ENCODE results near the gene BRF1. TPM values are rescaled to one million over a fixed set of nuclear protein-coding genes. Genes with fewer than 3 reads are reported as not detected.

BRF1 gene
- polyA plus RNA-seq, 1 of the 3 experiments (the other 2 are of a cell fraction): 15.7 TPM

GRCh38 chr14:105161964-105162668 lies 138.7 kb downstream of the BRF1 start:
- H3K4me1 ChIP-seq (ENCODE audit: control insufficient read depth in 1 of 2, insufficient read depth in 2 of 2, low read depth in 1 of 2, low read length in 1 of 2): peaks cover 0 to 1% of the 10 kb centered on the region in 2 experiments; a peak in 1 of 4 replicates
- POLR2A ChIA-PET: no interaction called here
- CTCF ChIA-PET: no interaction called here

More at GRCh38 chr14:105161964-105162668, 138.7 kb downstream of the BRF1 start:
- DNase-seq: no peak
- no peak for TF ChIP-seq TAF1 (IDR thresholded peaks at IDR 0.05; ENCODE audit: borderline replicate concordance, low read depth, low read length)
- no peak for TF ChIP-seq YY1 (IDR thresholded peaks at IDR 0.05; ENCODE audit: low read depth)
- TF ChIP-seq SMC3 (IDR thresholded peaks at IDR 0.05; ENCODE audit: low read depth, low read length): no peak
- no peak for TF ChIP-seq NRF1 (IDR thresholded peaks at IDR 0.05; ENCODE audit: low read depth, low read length)
- TF ChIP-seq REST (IDR thresholded peaks at IDR 0.05; ENCODE audit: low read depth, low read length): no peak
- TF ChIP-seq MXI1 (IDR thresholded peaks at IDR 0.05; ENCODE audit: low read depth, low read length): no peak
- TF ChIP-seq CTCF (IDR thresholded peaks at IDR 0.05): no peak
- no peak for TF ChIP-seq POLR2AphosphoS5 (IDR thresholded peaks at IDR 0.05; ENCODE audit: low read depth, low read length)
- no peak for TF ChIP-seq CHD2 (IDR thresholded peaks at IDR 0.05; ENCODE audit: low read length, partially characterized antibody)
- Histone ChIP-seq H3K36me3 (replicated peaks in 1 of 2; ENCODE audit: control insufficient read depth in 1 of 2, insufficient read depth in 2 of 2, low read length in 1 of 2) (no peaks in the 10 kb centered on the region), H3K4me2 (no peak overlapping the region), H2AFZ (ENCODE audit: low read depth) (no peak overlapping the region), H3K27me3 (ENCODE audit: insufficient read depth) (no peaks in the 10 kb centered on the region), H3F3A (replicated peaks; ENCODE audit: insufficient read depth) (no peaks in the 10 kb centered on the region), H3K9ac (no peak overlapping the region), H3K9me3 (no peaks in the 10 kb centered on the region), H4K20me1 (ENCODE audit: insufficient read depth) (0 out of 2 replicates have a peak, but pooled peaks cover 3% of the 10 kb centered on the region), H3K79me2 (ENCODE audit: insufficient read depth) (no peaks in the 10 kb centered on the region), H3K27ac (ENCODE audit: low read depth in 2 of 2, low read length in 1 of 2) (no peak overlapping the region), H3K9me2 (no peaks in the 10 kb centered on the region), H3K4me3 (ENCODE audit: low read depth in 2 of 2, low read length in 1 of 2) (no peak overlapping the region)
- 81% methylated on average over 4 of the region's 10 CpGs for WGBS (ENCODE audit: low lambda C conversion rate)

All from SK-N-SH (cell line).